Measurements from ENCODE around the gene ZNRF4. TPM values are rescaled to one million over a fixed set of nuclear protein-coding genes. Genes with fewer than 3 reads are reported as not detected.

ZNRF4 gene
- total and polyA plus RNA-seq, 9 of the 15 experiments (the other 6 are each of a cell fraction or from before 2014, with no cell fraction given): not detected

GRCh38 chr19:5430237-5430636 lies 25.0 kb upstream of the ZNRF4 start (continued):
- TF ChIP-seq MGA (IDR thresholded peaks at IDR 0.05) (0 out of 2 replicates have a peak, but pooled peaks have one; percentile 13), AFF4 (CRISPR knock-in tag; IDR thresholded peaks at IDR 0.05) (no peak), NRF1 (conservative IDR thresholded peaks at IDR 0.05 in 1 of 2, IDR thresholded peaks at IDR 0.05 in 1 of 2) (peak; percentile 29; a peak in 1 of 4 replicates), DDX20 (tag; IDR thresholded peaks at IDR 0.05; ENCODE audit: low read depth) (no peak), SIN3B (IDR thresholded peaks at IDR 0.05; ENCODE audit: low read depth) (no peak), TFAM (CRISPR knock-in tag; conservative IDR thresholded peaks at IDR 0.05) (no peak)
